22Rv1 (cell line): ENCODE measurements around the gene PCYT2.

Experiments used
- CTCF ChIP-seq: fragments of 450-650 bp; IDR thresholded peaks from 2 replicates; pipeline ENCODE4 v1.5.1; 2017; ENCODE audit warnings: mild to moderate bottlenecking
- ZFX ChIP-seq: fragments of 450-650 bp; IDR thresholded peaks from 2 replicates; pipeline ENCODE4 v1.6.1; 2017; ENCODE audit warnings: antibody characterized with exemption, borderline replicate concordance

GRCh38 chr17:81958633-81959342, 47.6 kb upstream of the PCYT2 start:
- TF ChIP-seq CTCF: no peak
- no peak for TF ChIP-seq ZFX
